Gastrocnemius medialis (tissue), 4 donors: Measurements from ENCODE around the gene C1QTNF7.

ENCODE experiments used
- CTCF ChIP-seq, 5 experiments: fragments of 450-650 bp in 3 of 5; fragments of 200-600 bp in 2 of 5; sonication (generic) in 2 of 5; IDR thresholded peaks in 4 of 5; conservative IDR thresholded peaks in 1 of 5; 1 replicate in 4 of 5; 2 replicates in 1 of 5; pipeline ENCODE4 v1.5.1; 2016 to 2019; ENCODE audit warnings: antibody characterized with exemption in 5 of 5, mild to moderate bottlenecking in 3 of 5, moderate library complexity in 3 of 5
- POLR2A ChIP-seq, 2 donors: fragments of 450-650 bp; IDR thresholded peaks; one replicate each; pipeline ENCODE4 v1.6.1; 2017; ENCODE audit warnings: antibody characterized with exemption in 2 of 2, mild to moderate bottlenecking in 2 of 2, moderate library complexity in 2 of 2

- no peak for TF ChIP-seq CTCF (IDR thresholded peaks at IDR 0.05 in 4 of 5, conservative IDR thresholded peaks at IDR 0.05 in 1 of 5)
- TF ChIP-seq POLR2A (IDR thresholded peaks at IDR 0.05): no peak
These were observed 778 bp downstream of the C1QTNF7 start for GRCh38 chr4:15428611-15429010.
